ENCODE measurements around the gene IL6ST.
A peak's percentile ranks its signal among the peaks of the same experiment; 100 is the strongest.
"Not testable (repeated sequence)": the region's sequence is repeated elsewhere in the genome, so short reads cannot be mapped to it uniquely, and the experiment has no call there.

The IL6ST gene

GRCh38 chr5:55994495-55994997 is at the start of gene IL6ST:
IL6ST (minus strand) TSS chr5:55994963; CDS start chr5:55976278, 18,685 bp downstream.
- DNase-seq: peak in 17 of 51 donors; percentile 24 to 87 (median 61)

DNA sequence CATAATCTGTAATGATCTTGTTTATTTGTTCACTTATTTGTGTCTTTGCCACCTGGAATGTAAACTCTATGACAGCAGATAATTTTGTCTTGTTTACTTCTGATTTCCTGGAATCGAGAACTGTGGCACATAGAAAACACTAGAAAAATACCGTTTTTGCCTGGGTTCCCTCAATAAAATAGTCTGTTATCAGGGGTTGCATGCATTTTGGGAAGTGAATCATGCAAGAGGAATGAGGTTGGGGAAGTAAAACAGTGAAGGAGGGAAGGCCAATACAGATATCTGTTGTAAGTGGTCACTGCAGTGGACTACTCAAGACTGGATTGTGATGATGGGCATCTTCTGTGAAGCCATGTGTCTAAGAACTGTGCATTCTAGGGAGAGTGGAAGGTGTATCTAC is 45.2 kb upstream of the IL6ST start:
- DNase-seq: no peak

GRCh38 chr5:56038206-56038605 is 43.4 kb upstream of the IL6ST start:
- not testable (repeated sequence) for DNase-seq

- DNase-seq: peak in 11 of 51 donors; percentile 3 to 28 (median 7)
Measured at GRCh38 chr5:56037531-56038010, 42.8 kb upstream of the IL6ST start.

- DNase-seq: not testable (repeated sequence)
Measured at GRCh38 chr5:56035394-56035793, 40.6 kb upstream of the IL6ST start.

DNA sequence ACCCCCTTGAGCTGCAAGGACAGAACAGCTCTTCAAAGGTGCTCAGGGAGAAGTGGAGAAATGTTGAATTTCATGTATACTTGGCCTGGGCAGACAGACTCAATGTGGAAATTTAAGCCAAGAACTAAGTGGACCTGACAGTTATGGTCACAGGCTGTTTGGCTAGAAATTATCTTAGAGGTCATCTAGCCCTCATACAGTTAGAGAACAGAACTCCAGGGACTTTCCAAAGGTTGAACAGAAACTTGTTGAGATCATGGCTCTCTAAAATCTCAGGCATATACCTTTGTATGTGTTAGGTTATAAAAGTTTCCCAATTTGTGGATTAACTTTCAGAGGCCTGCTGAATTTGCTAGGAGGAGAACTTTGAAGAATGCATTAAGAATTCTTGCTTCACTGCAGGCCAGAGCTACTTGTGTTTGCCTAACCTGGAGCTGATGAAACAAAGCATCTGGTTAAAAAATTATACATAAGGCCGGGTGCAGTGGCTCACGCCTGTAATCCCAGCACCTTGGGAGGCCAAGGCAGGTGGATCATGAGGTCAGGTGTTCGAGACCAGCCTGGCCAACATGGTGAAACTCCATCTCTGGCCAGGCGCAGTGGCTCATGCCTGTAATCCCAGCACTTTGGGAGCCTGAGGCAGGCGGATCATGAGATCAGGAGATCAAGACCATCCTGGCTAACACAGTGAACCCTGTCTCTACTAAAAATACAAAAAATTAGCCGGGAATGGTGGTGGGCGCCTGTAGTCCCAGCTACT is 35.3 kb upstream of the IL6ST start:
- not testable (repeated sequence) for DNase-seq

DNA sequence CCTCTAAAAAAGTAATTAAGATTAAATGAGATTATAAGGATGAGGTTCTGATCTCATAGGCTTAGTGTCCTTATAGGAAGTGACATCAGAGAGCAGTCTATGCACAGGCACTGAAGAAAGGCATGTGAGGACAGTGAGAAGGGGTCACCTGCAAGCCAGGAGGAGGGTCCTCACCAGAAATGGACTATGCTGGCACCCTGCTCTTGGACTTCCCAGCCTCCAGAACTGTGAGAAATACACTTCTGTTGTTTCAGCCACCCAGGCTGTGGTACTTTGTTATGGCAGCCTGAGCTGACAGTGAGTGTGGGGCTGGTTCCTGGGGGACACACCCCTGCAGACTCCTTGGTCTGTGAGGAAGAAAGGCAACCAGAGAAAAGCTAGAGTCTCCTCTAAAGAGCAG is 34.7 kb upstream of the IL6ST start:
- DNase-seq: no peak

GRCh38 chr5:56028708-56029107 is 33.9 kb upstream of the IL6ST start:
- no peak for DNase-seq

GRCh38 chr5:56026863-56027300 is 32.1 kb upstream of the IL6ST start:
- DNase-seq: no peak

DNA sequence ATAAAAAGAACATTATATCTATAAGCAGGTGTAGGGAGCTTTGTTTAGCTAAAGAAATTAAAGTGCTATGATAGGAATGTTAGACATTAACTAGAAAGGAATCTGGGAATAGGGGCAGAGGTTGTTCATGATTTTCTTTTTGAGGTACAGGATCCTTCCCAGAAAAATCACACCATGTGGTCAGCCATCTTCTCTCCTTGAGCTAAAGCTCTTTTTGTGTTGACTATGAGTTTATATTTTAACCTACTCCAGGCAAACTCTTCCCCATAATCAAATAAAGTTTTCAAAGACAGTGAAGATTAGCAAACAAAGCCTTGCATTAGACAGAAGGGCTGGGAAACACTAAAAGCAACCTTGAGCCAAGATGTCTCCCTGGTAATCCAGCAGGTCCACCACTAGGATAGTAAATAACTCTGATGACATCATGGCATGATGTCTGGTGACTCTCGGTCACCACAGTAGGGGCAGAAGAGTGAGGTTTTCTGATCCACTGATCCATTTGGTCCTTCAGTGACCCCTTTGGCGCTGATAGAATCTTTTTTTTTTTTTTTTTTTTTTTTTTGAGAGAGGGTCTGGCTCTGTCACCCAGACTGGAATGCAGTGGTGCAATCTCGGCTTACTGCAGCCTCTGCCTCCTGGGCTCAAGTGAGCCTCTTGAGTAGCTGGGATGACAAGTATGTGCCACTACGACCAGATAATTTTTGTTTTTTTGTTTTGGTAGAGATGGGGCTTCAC is 30.6 kb upstream of the IL6ST start:
- DNase-seq: no peak

DNA sequence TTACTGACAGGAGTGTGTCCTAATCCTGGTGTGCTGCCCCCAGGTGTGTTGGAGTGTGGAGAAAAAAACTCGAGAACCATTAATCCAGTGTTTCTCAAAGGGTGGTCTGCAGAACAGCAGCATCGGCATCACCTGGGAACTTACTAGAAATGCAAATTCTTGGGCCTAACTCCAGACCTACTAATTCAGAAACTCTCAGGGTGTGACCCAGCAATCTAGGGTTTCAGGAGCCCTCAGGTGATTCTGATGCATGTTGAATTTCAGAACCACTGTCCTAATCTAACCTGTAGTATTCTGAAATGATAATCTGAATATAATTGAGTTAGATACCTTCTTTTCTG is 30.0 kb upstream of the IL6ST start:
- no peak for DNase-seq

DNA sequence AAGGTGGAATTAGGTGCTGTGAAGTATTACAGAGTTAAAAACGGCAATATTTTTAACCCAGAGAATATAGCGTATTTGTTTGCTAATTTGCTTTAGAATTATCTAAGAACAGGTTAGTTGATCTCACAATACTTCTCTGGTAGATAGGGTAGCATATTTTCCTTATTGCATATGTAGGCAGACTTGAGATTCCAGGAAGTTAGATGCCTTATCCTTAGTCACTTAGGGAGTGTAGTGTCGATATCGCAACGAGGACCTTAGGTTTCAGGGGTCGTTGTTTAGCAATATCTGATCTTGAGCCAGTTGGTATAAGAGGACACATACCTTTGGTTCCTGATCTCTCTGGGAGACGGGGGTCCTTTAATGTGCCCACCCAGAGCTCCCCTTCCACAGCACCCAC is 28.5 kb upstream of the IL6ST start:
- DNase-seq: no peak

DNA sequence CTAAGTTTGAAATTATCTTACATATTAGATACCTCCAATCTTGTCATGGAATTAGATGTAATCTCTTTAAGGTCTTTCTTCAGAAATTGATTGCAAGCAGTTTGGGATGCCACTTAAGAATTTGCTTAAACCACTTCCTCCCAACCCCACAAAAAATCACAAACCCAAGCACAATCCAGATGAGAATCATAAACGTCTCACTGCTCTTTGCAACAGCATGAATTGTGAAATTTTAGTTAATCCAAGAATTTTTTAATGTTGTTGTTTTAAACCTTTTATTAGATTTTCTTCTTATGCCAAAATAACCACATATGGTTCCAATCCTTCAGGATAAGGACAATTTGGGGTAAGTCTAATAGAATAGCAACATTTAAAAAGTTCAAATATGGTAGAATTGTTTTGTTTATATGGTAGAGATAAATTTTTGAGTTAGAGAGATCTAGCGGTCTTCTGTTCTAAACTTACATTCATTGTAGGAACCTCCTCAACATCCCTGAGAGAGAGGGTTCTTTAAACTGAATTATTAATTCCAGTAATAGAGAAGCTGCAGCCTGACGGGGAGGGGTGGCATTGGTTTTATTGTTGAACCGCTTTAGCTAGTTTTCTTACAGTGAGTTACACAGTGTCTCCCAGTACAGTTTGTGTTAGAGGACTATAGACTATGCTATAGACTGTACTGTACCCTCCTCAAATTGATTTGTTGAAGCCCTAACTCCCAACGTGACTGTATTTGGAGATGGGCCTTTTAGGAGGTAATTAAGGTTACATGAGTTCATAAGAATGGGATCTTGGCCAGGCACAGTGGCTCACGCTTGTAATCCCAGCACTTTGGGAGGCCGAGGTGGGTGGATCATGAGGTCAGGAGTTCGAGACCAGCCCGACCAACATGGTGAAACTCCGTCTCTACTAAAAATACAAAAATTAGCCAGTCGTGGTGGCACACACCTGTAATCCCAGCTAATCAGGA is 24.8 kb upstream of the IL6ST start:
- DNase-seq: no peak

- no peak for DNase-seq
Measured at GRCh38 chr5:56018832-56019231, 24.1 kb upstream of the IL6ST start.

DNA sequence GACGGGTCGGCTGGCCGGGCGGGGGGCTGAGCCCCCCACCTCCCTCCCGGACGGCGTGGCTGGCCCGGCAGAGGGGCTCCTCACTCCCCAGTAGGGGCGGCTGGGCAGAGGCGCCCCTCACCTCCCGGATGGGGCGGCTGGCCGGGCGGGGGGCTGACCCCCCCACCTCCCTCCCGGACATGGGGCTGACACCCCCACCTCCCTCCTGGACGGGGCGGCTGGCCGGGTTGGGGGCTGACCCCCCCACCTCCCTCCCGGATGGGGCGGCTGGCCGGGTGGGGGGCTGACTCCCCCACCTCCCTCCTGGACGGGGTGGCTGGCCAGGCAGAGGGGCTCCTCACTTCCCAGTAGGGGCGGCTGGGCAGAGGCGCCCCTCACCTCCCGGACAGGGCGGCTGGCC is 19.9 kb upstream of the IL6ST start:
- DNase-seq: not testable (repeated sequence)

DNA sequence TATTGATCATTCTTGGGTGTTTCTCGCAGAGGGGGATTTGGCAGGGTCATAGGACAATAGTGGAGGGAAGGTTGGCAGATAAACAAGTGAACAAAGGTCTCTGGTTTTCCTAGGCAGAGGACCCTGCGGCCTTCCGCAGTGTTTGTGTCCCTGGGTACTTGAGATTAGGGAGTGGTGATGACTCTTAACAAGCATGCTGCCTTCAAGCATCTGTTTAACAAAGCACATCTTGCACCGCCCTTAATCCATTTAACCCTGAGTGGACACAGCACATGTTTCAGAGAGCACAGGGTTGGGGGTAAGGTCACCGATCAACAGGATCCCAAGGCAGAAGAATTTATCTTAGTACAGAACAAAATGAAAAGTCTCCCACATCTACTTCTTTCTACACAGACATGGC is 19.2 kb upstream of the IL6ST start:
- DNase-seq: not testable (repeated sequence)

- peak in 1 of 51 donors; percentile 25 for DNase-seq
Measured at GRCh38 chr5:56012281-56012963, 17.7 kb upstream of the IL6ST start.

DNA sequence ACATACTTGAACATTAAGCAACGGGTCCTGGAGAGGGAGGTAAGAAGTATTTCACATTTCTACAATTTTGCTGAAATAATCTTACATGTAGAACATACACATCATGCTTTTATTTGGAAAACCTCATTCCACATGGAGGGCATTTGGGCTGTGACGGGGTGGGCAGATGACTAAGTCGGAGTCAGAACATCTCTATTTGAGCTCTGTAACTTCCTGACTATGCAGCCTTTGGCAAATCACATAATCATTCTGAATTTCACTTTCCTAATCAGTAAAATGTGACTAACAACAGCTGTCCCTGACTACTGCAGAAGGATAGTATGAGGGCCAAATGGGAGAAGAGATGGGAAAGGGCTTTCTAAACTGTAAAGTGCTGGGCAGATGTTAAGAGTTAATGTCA is 17.1 kb upstream of the IL6ST start:
- DNase-seq: peak in 1 of 51 donors; percentile 25

DNA sequence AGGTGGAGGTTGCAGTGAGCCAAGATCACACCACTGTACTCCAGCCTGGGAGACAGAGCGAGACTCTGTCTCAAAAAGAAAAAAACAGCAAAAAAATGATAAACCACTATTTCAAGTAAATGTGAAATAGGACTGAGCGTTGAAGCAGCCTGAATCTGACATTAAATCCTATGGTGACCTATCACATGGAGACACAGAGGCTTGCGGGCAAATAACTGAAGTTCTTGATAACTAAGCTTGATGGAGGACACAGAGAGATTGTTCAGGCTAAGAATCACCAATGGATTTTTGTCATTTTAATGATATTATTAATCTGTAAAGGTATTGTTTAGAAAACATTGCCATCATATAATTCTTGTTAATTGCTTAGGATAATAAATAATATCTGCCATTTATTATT is 15.7 kb upstream of the IL6ST start:
- no peak for DNase-seq

GRCh38 chr5:56006600-56006999 is 11.8 kb upstream of the IL6ST start:
- DNase-seq: no peak

DNA sequence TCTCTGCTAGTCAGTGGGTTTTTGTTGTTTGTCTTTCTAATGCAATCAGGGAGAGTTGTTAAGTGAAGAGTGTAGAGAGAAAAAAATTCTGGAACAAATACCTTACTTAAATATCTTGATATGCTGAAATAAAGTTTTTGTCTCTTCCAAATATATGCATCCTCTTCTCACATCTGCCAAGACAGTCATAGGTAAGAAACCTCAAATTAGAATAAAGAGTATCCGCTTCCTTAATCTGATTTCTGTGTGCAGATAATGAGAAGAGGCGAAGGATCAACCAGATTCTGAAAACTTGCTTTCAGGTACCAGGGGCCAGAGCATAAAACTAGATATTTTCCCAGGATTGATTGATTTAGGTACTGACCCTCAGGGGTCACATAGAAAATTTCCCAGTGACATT is 11.3 kb upstream of the IL6ST start:
- DNase-seq: no peak

Data from hypothalamus (tissue), 51 donors.